Gastroesophageal sphincter (tissue), 4 donors: Measurements from ENCODE around the gene ITIH6. TPM values are rescaled to one million over a fixed set of nuclear protein-coding genes. Genes with fewer than 3 reads are reported as not detected.
"Not testable (repeated sequence)": the region's sequence is repeated elsewhere in the genome, so short reads cannot be mapped to it uniquely, and the experiment has no call there.

Source experiments
- ATAC-seq: fragments of 150-250 bp; one replicate; pipeline ENCODE4 v1.9.1; 2016; ENCODE audit warnings: mild to moderate bottlenecking, moderate library complexity
- H3K27ac ChIP-seq, 4 donors: fragments of 200-600 bp; sonication (generic) in 3 of 4; 1 replicate in 3 of 4; 2 replicates in 1 of 4; pipeline ENCODE4 v1.5.1; 2016 to 2019
- H3K27me3 ChIP-seq: fragments of 200-600 bp; sonication (generic); one replicate; pipeline ENCODE4 v1.5.1; 2019
- H3K36me3 ChIP-seq, 2 donors: fragments of 200-600 bp; sonication (generic); one replicate each; pipeline ENCODE4 v1.5.1; 2019; ENCODE audit warnings: control low read depth in 1 of 2
- H3K4me1 ChIP-seq, 3 donors: fragments of 200-600 bp; sonication (generic); 1 replicate in 2 of 3; 2 replicates in 1 of 3; pipeline ENCODE4 v1.5.1; 2016 to 2019; ENCODE audit warnings: control low read depth in 2 of 3
- H3K4me3 ChIP-seq, 2 donors: fragments of 200-600 bp; sonication (generic); one replicate each; pipeline ENCODE4 v1.5.1; 2019; ENCODE audit warnings: mild to moderate bottlenecking in 1 of 2, moderate library complexity in 1 of 2
- H3K9me3 ChIP-seq, 3 donors: fragments of 200-600 bp; sonication (generic); one replicate each; pipeline ENCODE4 v1.5.1; 2017 to 2019; ENCODE audit warnings: control low read depth in 2 of 3
- CTCF ChIP-seq, 4 experiments: fragments of 200-600 bp in 2 of 4; fragments of 450-650 bp in 2 of 4; sonication (generic) in 1 of 4; IDR thresholded peaks; one replicate each; pipeline ENCODE4 v1.5.1; 2017 to 2019; ENCODE audit warnings: antibody characterized with exemption in 4 of 4, mild to moderate bottlenecking in 2 of 4, moderate library complexity in 2 of 4
- EP300 ChIP-seq: sonication (generic); formaldehyde crosslinking; IDR thresholded peaks from one replicate; pipeline ENCODE4 v1.6.1; 2017; ENCODE audit warnings: antibody characterized with exemption, mild to moderate bottlenecking
- POLR2A ChIP-seq, 2 donors: fragments of 450-650 bp; IDR thresholded peaks; one replicate each; pipeline ENCODE4 v1.6.1; 2017; ENCODE audit warnings: antibody characterized with exemption in 2 of 2, mild to moderate bottlenecking in 2 of 2, moderate library complexity in 1 of 2
- POLR2AphosphoS5 ChIP-seq: sonication (generic); formaldehyde crosslinking; IDR thresholded peaks from one replicate; pipeline ENCODE4 v1.6.1; 2017; ENCODE audit warnings: antibody characterized with exemption
- WGBS, 2 donors: methylation state at CpG; one replicate each; pipeline ENCODE4 v1.1.5; 2018; ENCODE audit warnings: low coverage in 1 of 2; 5-methylcytosine and 5-hydroxymethylcytosine counted together
- total RNA-seq, 4 donors: library from RNA; depleted of rRNA; stranded (reverse); fragments of >200 nt; gene quantifications; one replicate each; pipeline ENCODE4 v1.1.0, GENCODE V29; 2016

ITIH6 gene
- total RNA-seq: under 1 TPM in 1 of 4 donors, not detected in 3; 0.07 TPM

- no peaks in the 10 kb centered on the region for H3K36me3 ChIP-seq
- WGBS, 2 donors: no CpG with 5 or more reads among the region's 2 CpGs
- no peaks in the 10 kb centered on the region for H3K4me1 ChIP-seq
- no peak for TF ChIP-seq POLR2A (IDR thresholded peaks at IDR 0.05)
- TF ChIP-seq POLR2AphosphoS5: no peak
- H3K27ac ChIP-seq: no peak within 1 kb of the TSS
- no peaks in the 10 kb centered on the region for H3K27me3 ChIP-seq
- ATAC-seq: no peak
- H3K4me3 ChIP-seq: no peak within 1 kb of the TSS
- no peaks in the 10 kb centered on the region for H3K9me3 ChIP-seq
These were observed at the start of gene ITIH6 for GRCh38 chrX:54798137-54798536. TSS of gene ITIH6 (minus strand) at chrX:54798255. CDS start at chrX:54798210, 45 bp downstream.

- not testable (repeated sequence) for H3K4me1 ChIP-seq, H3K27me3 ChIP-seq, H3K36me3 ChIP-seq, H3K27ac ChIP-seq, ATAC-seq, H3K9me3 ChIP-seq, H3K4me3 ChIP-seq
- WGBS, 2 donors: 75% methylated on average over 1 of the region's 2 CpGs; no CpG with 5 or more reads in 1 of the 2 donors
These were observed 49.6 kb upstream of the ITIH6 start for GRCh38 chrX:54847700-54848099.

GRCh38 chrX:54843050-54843449 lies 45.0 kb upstream of the ITIH6 start:
- 72 to 100% methylated on average over 1 to 2 of the region's 2 CpGs for WGBS, 2 donors
- ATAC-seq: no peak
- Histone ChIP-seq H3K4me1 (no peaks in the 10 kb centered on the region), H3K36me3 (no peaks in the 10 kb centered on the region), H3K9me3 (no peaks in the 10 kb centered on the region), H3K4me3 (no peak overlapping the region), H3K27ac (no peak overlapping the region), H3K27me3 (no peaks in the 10 kb centered on the region)
- no peak for TF ChIP-seq EP300
- no peak for TF ChIP-seq POLR2AphosphoS5
- no peak for TF ChIP-seq CTCF (IDR thresholded peaks at IDR 0.05)
- TF ChIP-seq POLR2A (IDR thresholded peaks at IDR 0.05): no peak

GRCh38 chrX:54842607-54843006 lies 44.6 kb upstream of the ITIH6 start:
- H3K36me3 ChIP-seq: no peaks in the 10 kb centered on the region
- no peak for ATAC-seq
- TF ChIP-seq POLR2A (IDR thresholded peaks at IDR 0.05) (no peak), CTCF (IDR thresholded peaks at IDR 0.05) (no peak), EP300 (no peak), POLR2AphosphoS5 (no peak)
- H3K4me1 ChIP-seq: no peaks in the 10 kb centered on the region
- no peaks in the 10 kb centered on the region for H3K27me3 ChIP-seq
- no peaks in the 10 kb centered on the region for H3K9me3 ChIP-seq
- no peak overlapping the region for H3K4me3 ChIP-seq
- no CpG with 5 or more reads among the region's 1 CpG for WGBS, 2 donors
- no peak overlapping the region for H3K27ac ChIP-seq

- H3K36me3 ChIP-seq, H3K4me3 ChIP-seq, H3K27ac ChIP-seq, H3K4me1 ChIP-seq, H3K27me3 ChIP-seq, H3K9me3 ChIP-seq: not testable (repeated sequence)
- ATAC-seq: peak; percentile 61
- WGBS, 2 donors: 29% methylated on average over 1 of the region's 3 CpGs; no CpG with 5 or more reads in 1 of the 2 donors
These were observed 43.3 kb upstream of the ITIH6 start for GRCh38 chrX:54841184-54841874.

GRCh38 chrX:54838583-54838982 lies 40.5 kb upstream of the ITIH6 start:
- no peak for ATAC-seq
- no peaks in the 10 kb centered on the region for H3K27me3 ChIP-seq
- WGBS, 2 donors: 80% methylated on average over 1 of the region's 3 CpGs; no CpG with 5 or more reads in 1 of the 2 donors
- no peaks in the 10 kb centered on the region for H3K4me1 ChIP-seq
- TF ChIP-seq POLR2A (IDR thresholded peaks at IDR 0.05): no peak
- no peak for TF ChIP-seq EP300
- TF ChIP-seq CTCF (IDR thresholded peaks at IDR 0.05): no peak
- no peak for TF ChIP-seq POLR2AphosphoS5
- no peaks in the 10 kb centered on the region for H3K9me3 ChIP-seq
- H3K4me3 ChIP-seq: no peak overlapping the region
- no peak overlapping the region for H3K27ac ChIP-seq
- no peaks in the 10 kb centered on the region for H3K36me3 ChIP-seq
